CD14-positive monocyte (primary cell): ENCODE results near the gene CD151. TPM values are rescaled to one million over a fixed set of nuclear protein-coding genes. Genes with fewer than 3 reads are reported as not detected.

ENCODE experiments used
- DNase-seq, 3 donors: peaks; one replicate each; pipeline ENCODE4 v3.0.0-alpha.2; 2011 to 2022
- H2AFZ ChIP-seq: 2 replicates; pipeline ENCODE4 v1.6.0; 2012; ENCODE audit warnings: mild to moderate bottlenecking, low read depth, low read length, inconsistent platforms; ENCODE audit not compliant: insufficient read depth, poor library complexity, severe bottlenecking
- H3K27ac ChIP-seq, 2 donors: 1 replicate in 1 of 2; 2 replicates in 1 of 2; pipeline ENCODE4 v1.5.1; 2012 to 2013; ENCODE audit warnings: low read length in 2 of 2, control low read depth in 1 of 2, inconsistent platforms in 1 of 2, low read depth in 1 of 2, mild to moderate bottlenecking in 1 of 2
- H3K27me3 ChIP-seq, 2 donors: one replicate each; pipeline versions ENCODE4 v1.6.0 to v1.6.1; 2011 to 2013; ENCODE audit warnings: low read length in 2 of 2; ENCODE audit not compliant: control insufficient read depth in 2 of 2, insufficient read depth in 2 of 2
- H3K36me3 ChIP-seq, 2 donors: replicated peaks in 1 of 2; 1 replicate in 1 of 2; 2 replicates in 1 of 2; pipeline versions ENCODE4 v1.5.1 to v1.6.1; 2012 to 2013; ENCODE audit warnings: low read length in 2 of 2, control low read depth in 1 of 2, inconsistent platforms in 1 of 2, mild to moderate bottlenecking in 1 of 2; ENCODE audit not compliant: insufficient read depth in 2 of 2, control insufficient read depth in 1 of 2
- H3K4me1 ChIP-seq, 2 donors: 1 replicate in 1 of 2; 2 replicates in 1 of 2; pipeline versions ENCODE4 v1.5.1 to v1.6.1; 2012 to 2013; ENCODE audit warnings: low read length in 2 of 2, control low read depth in 1 of 2, inconsistent platforms in 1 of 2, mild to moderate bottlenecking in 1 of 2, moderate library complexity in 1 of 2; ENCODE audit not compliant: insufficient read depth in 2 of 2, control insufficient read depth in 1 of 2
- H3K4me2 ChIP-seq: replicated peaks from 2 replicates; pipeline ENCODE3; 2012; ENCODE audit warnings: low read length, moderate library complexity, mild to moderate bottlenecking; ENCODE audit not compliant: poor library complexity, severe bottlenecking; ENCODE audit errors: extremely low read depth
- H3K4me3 ChIP-seq, 3 experiments: fragments of 200-600 bp in 1 of 3; sonication (generic) in 1 of 3; replicated peaks in 1 of 3; 1 replicate in 2 of 3; 2 replicates in 1 of 3; pipeline ENCODE4 v1.5.1; 2011 to 2013; ENCODE audit warnings: low read length in 3 of 3, mild to moderate bottlenecking in 3 of 3, control low read depth in 2 of 3, low read depth in 2 of 3, inconsistent platforms in 1 of 3, moderate library complexity in 1 of 3
- H3K79me2 ChIP-seq: 2 replicates; pipeline ENCODE4 v1.6.0; 2012; ENCODE audit warnings: mild to moderate bottlenecking, control low read depth, inconsistent platforms, low read length, moderate library complexity; ENCODE audit not compliant: insufficient read depth
- H3K9ac ChIP-seq: 2 replicates; pipeline ENCODE4 v1.6.0; 2017; ENCODE audit warnings: low read length, mild to moderate bottlenecking; ENCODE audit not compliant: insufficient read depth, poor library complexity, severe bottlenecking
- H3K9me3 ChIP-seq, 2 donors: replicated peaks in 1 of 2; 1 replicate in 1 of 2; 2 replicates in 1 of 2; pipeline versions ENCODE4 v1.5.1 to v1.6.1; 2012 to 2013; ENCODE audit warnings: low read length in 2 of 2, control low read depth in 1 of 2; ENCODE audit not compliant: control insufficient read depth in 1 of 2, insufficient read depth in 1 of 2
- H4K20me1 ChIP-seq: 2 replicates; pipeline ENCODE4 v1.6.0; 2012; ENCODE audit warnings: mild to moderate bottlenecking, low read length, control low read depth, moderate library complexity; ENCODE audit not compliant: insufficient read depth
- H3K27ac Mint-ChIP-seq, 7 donors: one replicate each; pipeline ENCODE4 v1.8.0; 2020; ENCODE audit warnings: mild to moderate bottlenecking in 7 of 7, mixed read lengths in 7 of 7, moderate library complexity in 6 of 7, inconsistent platforms in 2 of 7
- H3K27me3 Mint-ChIP-seq, 3 donors: one replicate each; pipeline ENCODE4 v1.8.0; 2021 to 2022; ENCODE audit warnings: low read depth in 3 of 3, mild to moderate bottlenecking in 3 of 3, mixed read lengths in 3 of 3, moderate library complexity in 3 of 3, inconsistent platforms in 1 of 3
- H3K36me3 Mint-ChIP-seq, 2 donors: one replicate each; pipeline ENCODE4 v1.8.0; 2020; ENCODE audit warnings: mixed read lengths in 2 of 2, inconsistent platforms in 1 of 2, mild to moderate bottlenecking in 1 of 2
- H3K4me1 Mint-ChIP-seq: one replicate; pipeline ENCODE4 v1.8.0; 2020; ENCODE audit warnings: mild to moderate bottlenecking, mixed read lengths
- H3K4me3 Mint-ChIP-seq, 2 donors: one replicate each; pipeline ENCODE4 v1.8.0; 2020; ENCODE audit warnings: mild to moderate bottlenecking in 2 of 2, mixed read lengths in 2 of 2, moderate library complexity in 1 of 2
- H3K9me3 Mint-ChIP-seq, 7 donors: one replicate each; pipeline ENCODE4 v1.8.0; 2020 to 2022; ENCODE audit warnings: mixed read lengths in 7 of 7, mild to moderate bottlenecking in 6 of 7, moderate library complexity in 6 of 7, inconsistent platforms in 2 of 7
- CTCF ChIP-seq: fragments of 200-600 bp; IDR thresholded peaks from one replicate; pipeline ENCODE4 v1.8.0; 2022; ENCODE audit warnings: antibody characterized with exemption, mild to moderate bottlenecking
- WGBS: methylation state at CpG from one replicate; pipeline ENCODE4 v1.1.5; 2013; ENCODE audit warnings: missing lambda C conversion rate; ENCODE audit not compliant: insufficient coverage; 5-methylcytosine and 5-hydroxymethylcytosine counted together
- intact Hi-C, 2 donors: fragments of 100-400 bp; cut with micrococcal nuclease; formaldehyde crosslinking; loops; one replicate each; pipeline versions ENCODE4 v1.15.0 to v1.15.1; 2023
- polyA plus RNA-seq, 3 donors: library from polyadenylated mRNA; depleted of rRNA in 1 of 3; unstranded in 2 of 3; stranded (reverse) in 1 of 3; fragments of 300-500 nt in 2 of 3; fragments of >200 nt in 1 of 3; fragmentation: Illumina TruSeq in 2 of 3; gene quantifications; 1 replicate in 2 of 3; 2 replicates in 1 of 3; pipeline ENCODE4 v1.2.3, GENCODE V29; 2012 to 2021

Gene CD151
- polyA plus RNA-seq, 3 donors = 18.1 to 200 (median 57.4) TPM

DNA sequence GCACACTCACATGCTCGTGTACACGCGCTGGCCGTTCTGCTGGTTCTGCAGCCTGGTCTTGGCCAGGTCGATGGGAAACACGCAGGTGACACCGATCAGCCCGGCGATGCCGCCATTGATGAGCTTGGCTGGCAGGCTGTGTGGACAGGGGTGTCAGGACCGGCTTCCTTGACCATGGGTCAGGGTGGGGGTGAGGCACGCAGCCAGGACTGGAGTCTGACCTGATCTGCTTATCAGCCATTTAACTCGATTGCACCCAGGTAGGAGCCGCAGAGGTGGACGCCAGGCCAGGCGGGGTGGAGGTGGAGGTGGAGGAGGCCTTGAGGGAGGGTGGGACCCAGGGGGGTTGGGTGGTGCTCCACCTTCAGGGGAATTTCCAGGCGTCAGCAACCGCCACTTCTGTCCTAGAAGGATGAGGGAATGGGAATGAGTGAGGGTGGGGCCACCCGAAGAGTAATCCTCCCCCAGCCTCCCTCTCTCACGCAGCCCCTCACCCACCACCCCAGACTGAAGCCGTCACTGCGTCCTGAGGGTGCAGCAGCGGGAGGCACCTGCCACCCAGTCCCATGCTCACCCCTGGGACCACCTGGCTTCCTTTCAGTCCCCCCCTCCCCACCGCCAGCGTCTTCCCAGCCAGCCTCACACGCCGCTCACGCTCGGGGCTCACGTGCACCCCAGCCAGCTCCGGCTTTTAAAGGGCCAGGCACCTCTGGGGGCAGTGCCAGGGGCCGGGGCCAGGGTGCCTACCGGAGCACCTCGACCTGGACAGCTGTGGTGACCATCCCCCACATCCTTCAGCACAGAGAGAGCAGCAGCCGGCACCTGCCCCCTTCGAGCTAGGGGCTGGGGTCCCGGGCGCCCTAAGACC, 37.8 kb upstream of the CD151 start:
- H3K9ac ChIP-seq = no peak overlapping the region
- no peaks in the 10 kb centered on the region for H3K9me3 ChIP-seq
- H4K20me1 ChIP-seq = peaks cover 9% of the 10 kb centered on the region
- no peak for TF ChIP-seq CTCF
- no peaks in the 10 kb centered on the region for H3K9me3 Mint-ChIP-seq
- H2AFZ ChIP-seq = no peak overlapping the region
- H3K4me2 ChIP-seq = peak overlapping the region; percentile 98
- H3K36me3 ChIP-seq = peaks cover 5 to 13% of the 10 kb centered on the region in 2 donors
- H3K4me3 ChIP-seq = peak overlapping the region in 1 of 3 experiments; percentile 84
- DNase-seq = no peak
- H3K27me3 ChIP-seq = peaks cover 0 to 6% of the 10 kb centered on the region in 2 donors
- peaks cover 15% of the 10 kb centered on the region for H3K79me2 ChIP-seq
- H3K27ac Mint-ChIP-seq = no peak overlapping the region
- peaks cover 15 to 20% of the 10 kb centered on the region in 2 donors for H3K36me3 Mint-ChIP-seq
- H3K27ac ChIP-seq = no peak overlapping the region
- H3K4me1 ChIP-seq = peaks cover 29 to 33% of the 10 kb centered on the region in 2 donors
- 89% methylated on average over 26 of the region's 38 CpGs for WGBS
- peaks cover 18% of the 10 kb centered on the region for H3K4me1 Mint-ChIP-seq
- intact Hi-C loops = loop anchor here in 1 of 2 donors (5.0 kb wide), 1 partner anchor 48 kb away; the partner anchor contains the start of gene TALDO1
- H3K4me3 Mint-ChIP-seq = peak overlapping the region in 1 of 2 donors; percentile 34
- peaks cover 2 to 9% (median 7%) of the 10 kb centered on the region in 3 donors for H3K27me3 Mint-ChIP-seq

DNA sequence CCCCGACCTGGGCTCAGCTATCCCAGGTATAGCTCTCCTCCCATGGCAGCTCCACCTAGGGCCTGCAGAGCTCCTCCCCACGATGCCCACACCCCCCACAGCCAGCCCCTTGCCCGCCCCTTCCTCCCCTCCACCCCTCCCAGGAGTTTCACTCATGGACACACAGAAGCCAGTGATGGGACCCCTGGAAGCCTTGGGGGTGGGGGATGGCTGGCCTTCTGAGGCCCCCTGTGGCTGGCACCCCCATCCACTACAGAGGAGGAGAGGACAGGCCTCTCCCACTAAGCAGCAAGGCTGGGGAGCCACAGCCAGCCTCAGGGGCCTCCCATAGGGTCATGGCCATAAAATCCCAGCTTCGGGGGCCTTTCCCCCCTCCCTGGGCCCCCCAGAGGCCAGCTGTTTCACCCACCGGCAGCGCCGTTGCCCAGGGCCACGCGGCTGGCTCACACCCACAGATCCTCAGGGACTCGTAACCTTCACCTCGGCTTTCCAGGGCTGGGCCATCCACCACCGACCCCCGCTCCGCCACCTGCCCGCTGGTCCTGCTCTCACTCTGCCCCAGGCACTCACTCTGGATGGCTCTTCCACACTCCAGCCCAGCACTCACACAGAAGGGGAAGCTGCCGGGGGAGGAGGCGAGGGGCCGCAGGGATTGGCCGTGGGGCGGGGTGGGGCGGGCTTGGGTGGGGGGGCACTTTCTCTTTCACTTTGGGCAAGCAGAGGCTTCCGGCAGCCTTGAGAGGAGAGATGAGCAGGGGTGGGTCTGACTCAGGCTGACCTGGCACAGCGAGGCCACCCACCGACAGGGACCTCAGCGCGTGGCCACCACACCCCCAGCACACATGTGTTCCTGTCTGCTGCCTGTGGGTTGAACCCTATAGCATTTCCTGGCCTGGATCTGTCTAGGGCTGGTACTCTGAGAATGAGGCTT, 36.9 kb upstream of the CD151 start:
- H3K9me3 Mint-ChIP-seq = no peaks in the 10 kb centered on the region
- H3K4me3 Mint-ChIP-seq = peak overlapping the region; percentile 80 to 94
- H3K27me3 Mint-ChIP-seq = peaks cover 0 to 2% (median 0%) of the 10 kb centered on the region in 3 donors
- Histone ChIP-seq H3K27me3 (peaks cover 0 to 2% of the 10 kb centered on the region in 2 donors), H3K36me3 (peaks cover 11 to 13% of the 10 kb centered on the region in 2 donors), H3K9me3 (no peaks in the 10 kb centered on the region), H3K4me3 (peak overlapping the region; percentile 46 to 85 (median 84)), H3K79me2 (peaks cover 15% of the 10 kb centered on the region), H3K27ac (peak overlapping the region; percentile 64 to 77), H3K4me1 (peaks cover 29 to 33% of the 10 kb centered on the region in 2 donors), H3K4me2 (peak overlapping the region; percentile 98), H2AFZ (peak overlapping the region; percentile 64), H4K20me1 (peaks cover 4% of the 10 kb centered on the region), H3K9ac (peak overlapping the region; percentile 68)
- peaks cover 18 to 26% of the 10 kb centered on the region in 2 donors for H3K36me3 Mint-ChIP-seq
- H3K27ac Mint-ChIP-seq = peak overlapping the region; percentile 81 to 91 (median 87)
- H3K4me1 Mint-ChIP-seq = peaks cover 18% of the 10 kb centered on the region
- no peak for TF ChIP-seq CTCF
- 8% methylated on average over 8 of the region's 26 CpGs for WGBS
- intact Hi-C loops = loop anchor here (1.0 to 5.0 kb wide), 4 partner anchors 13 to 49 kb away; partner anchors contain the start of genes GATD1 (in 2 of the 2), RPLP2 (in 1 of the 2) and TALDO1 (in 1 of the 2)
- peak; percentile 80 to 91 (median 86) for DNase-seq
